ENCODE data around the gene SFSWAP. TPM values are rescaled to one million over a fixed set of nuclear protein-coding genes. Genes with fewer than 3 reads are reported as not detected.
"Not testable (repeated sequence)": the region's sequence is repeated elsewhere in the genome, so short reads cannot be mapped to it uniquely, and the experiment has no call there.

The SFSWAP gene
- total RNA-seq, 1 donor from 2014 or later: 24.3 TPM

DNA sequence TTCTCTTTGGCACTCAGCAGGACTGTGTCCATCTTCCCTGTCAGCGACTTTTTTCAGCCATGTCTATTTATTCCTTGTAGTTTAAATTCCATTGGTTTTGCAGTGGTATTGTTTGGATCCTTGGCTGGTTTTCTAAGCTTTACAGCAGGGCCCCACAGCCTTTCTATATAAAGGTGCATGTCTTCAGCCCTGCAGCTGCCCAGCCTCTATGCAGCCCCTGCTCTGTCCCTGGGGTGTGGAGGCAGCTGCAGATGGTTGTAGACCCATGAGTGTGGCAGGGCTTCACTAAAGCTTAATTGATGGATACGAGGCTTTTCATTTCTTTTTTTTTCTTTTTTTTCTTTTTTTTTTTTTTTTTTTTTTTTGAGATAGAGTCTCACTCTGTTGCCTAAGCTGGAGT lies 29.7 kb downstream of the SFSWAP start:
- H3K4me3 ChIP-seq (ENCODE audit: low read depth, low read length): no peak overlapping the region
- no peak for DNase-seq (ENCODE audit: low read depth)
- no peak for TF ChIP-seq CTCF (conservative IDR thresholded peaks at IDR 0.05; ENCODE audit: low read depth, low read length)

DNA sequence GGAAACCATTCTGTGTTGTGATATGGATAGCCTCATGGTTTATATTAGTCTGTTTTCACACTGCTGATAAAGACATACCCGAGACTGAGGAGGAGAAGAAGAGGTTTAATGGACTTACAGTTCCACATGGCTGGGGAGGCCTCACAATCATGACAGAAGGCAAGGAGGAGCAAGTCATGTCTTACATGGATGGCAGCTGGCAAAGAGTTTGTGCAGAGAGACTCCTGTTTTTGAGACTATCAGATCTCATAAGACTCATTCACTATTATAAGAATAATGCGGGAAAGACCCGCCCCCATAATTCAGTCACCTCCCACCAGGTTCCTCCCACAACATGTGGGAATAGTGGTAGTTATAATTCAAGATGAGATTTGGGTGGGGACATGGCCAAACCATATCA lies 31.9 kb downstream of the SFSWAP start:
- DNase-seq (ENCODE audit: low read depth); H3K4me3 ChIP-seq (ENCODE audit: low read depth, low read length): not testable (repeated sequence)

GRCh38 chr12:131743410-131743809 lies 32.5 kb downstream of the SFSWAP start:
- DNase-seq (ENCODE audit: low read depth); H3K4me3 ChIP-seq (ENCODE audit: low read depth, low read length): not testable (repeated sequence)

- not testable (repeated sequence) for H3K4me3 ChIP-seq (ENCODE audit: low read depth, low read length); DNase-seq (ENCODE audit: low read depth)
These were observed 33.0 kb downstream of the SFSWAP start for GRCh38 chr12:131743880-131744279.

GRCh38 chr12:131744675-131745074 lies 33.8 kb downstream of the SFSWAP start:
- not testable (repeated sequence) for H3K4me3 ChIP-seq (ENCODE audit: low read depth, low read length); DNase-seq (ENCODE audit: low read depth)

DNA sequence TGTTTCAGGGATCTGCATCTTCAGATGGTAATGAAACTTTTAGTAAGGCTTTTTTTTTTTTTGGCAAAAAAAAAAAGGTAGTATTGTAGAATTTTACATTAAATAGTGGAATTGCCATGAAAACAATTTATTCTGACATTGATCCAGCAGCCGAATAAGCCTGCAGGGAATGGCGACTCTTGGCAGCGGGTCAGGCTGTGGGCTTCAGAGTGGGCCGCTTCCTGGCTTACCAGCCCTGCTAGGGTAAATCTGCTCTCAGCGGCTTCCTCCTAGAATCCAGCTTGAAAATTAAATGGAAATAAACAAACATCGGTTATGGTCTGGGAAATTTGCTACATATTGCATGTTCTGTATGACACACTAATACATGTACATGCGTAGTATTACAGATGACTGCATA lies 34.8 kb downstream of the SFSWAP start:
- no peak for TF ChIP-seq CTCF (conservative IDR thresholded peaks at IDR 0.05; ENCODE audit: low read depth, low read length)
- H3K4me3 ChIP-seq (ENCODE audit: low read depth, low read length): no peak overlapping the region
- DNase-seq (ENCODE audit: low read depth): no peak

DNA sequence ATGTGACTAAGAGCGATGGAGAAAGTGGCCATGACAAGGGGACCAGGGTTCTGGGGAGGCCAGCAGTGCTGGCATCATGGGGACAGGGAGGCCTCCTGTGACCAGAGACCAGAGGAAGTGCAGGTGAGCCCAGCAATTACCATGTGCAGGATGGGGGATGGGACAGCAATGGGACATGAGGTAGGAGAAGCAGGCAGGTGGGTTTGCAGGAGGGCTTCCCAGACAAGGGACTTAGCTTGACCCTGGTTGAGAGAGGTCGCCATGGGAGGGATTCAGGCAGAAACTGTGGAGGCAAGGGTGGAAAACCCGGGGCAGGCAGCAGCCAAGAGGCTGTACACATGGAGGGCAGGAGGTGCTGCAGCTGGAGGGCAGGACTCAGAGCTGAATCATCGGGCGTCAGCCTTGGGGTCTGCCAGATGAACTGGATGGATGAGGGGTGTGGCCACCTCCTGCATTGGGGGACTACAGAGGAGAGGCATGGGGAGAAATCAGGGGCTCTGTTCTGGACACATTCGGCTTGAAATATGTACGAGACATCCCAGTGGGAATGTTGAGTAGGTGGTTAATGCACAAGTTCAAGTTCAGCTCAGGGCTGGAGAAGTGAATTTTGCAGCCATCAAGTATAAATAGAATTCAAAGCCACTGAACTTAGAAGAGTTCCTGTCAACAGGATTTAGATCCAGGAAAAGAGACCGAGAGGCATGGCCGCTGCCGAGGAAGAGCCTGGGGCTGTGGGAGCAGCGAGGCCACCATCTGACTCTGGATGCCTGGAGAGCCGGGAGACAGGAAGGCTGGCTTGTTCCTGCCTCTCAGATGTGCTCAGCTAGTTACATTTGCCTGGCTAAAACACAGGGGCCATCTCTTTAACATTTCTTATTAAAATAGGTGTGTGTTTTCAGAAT lies 36.6 kb downstream of the SFSWAP start:
- no peak for DNase-seq (ENCODE audit: low read depth)
- H3K4me3 ChIP-seq (ENCODE audit: low read depth, low read length): no peak overlapping the region
- no peak for TF ChIP-seq CTCF (conservative IDR thresholded peaks at IDR 0.05; ENCODE audit: low read depth, low read length)

GRCh38 chr12:131749618-131750315 lies 38.9 kb downstream of the SFSWAP start:
- H3K4me3 ChIP-seq (ENCODE audit: low read depth, low read length): no peak overlapping the region
- no peak for DNase-seq (ENCODE audit: low read depth)
- TF ChIP-seq CTCF (conservative IDR thresholded peaks at IDR 0.05; ENCODE audit: low read depth, low read length): no peak

- TF ChIP-seq CTCF (conservative IDR thresholded peaks at IDR 0.05; ENCODE audit: low read depth, low read length): no peak
- no peak overlapping the region for H3K4me3 ChIP-seq (ENCODE audit: low read depth, low read length)
- DNase-seq (ENCODE audit: low read depth): no peak
These were observed 40.4 kb downstream of the SFSWAP start for GRCh38 chr12:131751335-131751734.

Data from epithelial cell of proximal tubule (primary cell).